Hepatocyte (in vitro differentiated cells): ENCODE data around the gene CENPP.

Source experiments
- EZH2 ChIP-seq: fragments of 200-600 bp; sonication (generic); IDR thresholded peaks from 2 replicates; pipeline ENCODE4 v1.6.1; 2016; ENCODE audit warnings: antibody characterized with exemption, mild to moderate bottlenecking, borderline replicate concordance
- TF ChIP-seq, protein P1 (sequence below): fragments of 200-600 bp; sonication (generic); IDR thresholded peaks from 2 replicates; pipeline ENCODE4 v1.5.1; 2016; ENCODE audit warnings: antibody characterized with exemption, mild to moderate bottlenecking; ENCODE audit not compliant: poor library complexity

DNA sequence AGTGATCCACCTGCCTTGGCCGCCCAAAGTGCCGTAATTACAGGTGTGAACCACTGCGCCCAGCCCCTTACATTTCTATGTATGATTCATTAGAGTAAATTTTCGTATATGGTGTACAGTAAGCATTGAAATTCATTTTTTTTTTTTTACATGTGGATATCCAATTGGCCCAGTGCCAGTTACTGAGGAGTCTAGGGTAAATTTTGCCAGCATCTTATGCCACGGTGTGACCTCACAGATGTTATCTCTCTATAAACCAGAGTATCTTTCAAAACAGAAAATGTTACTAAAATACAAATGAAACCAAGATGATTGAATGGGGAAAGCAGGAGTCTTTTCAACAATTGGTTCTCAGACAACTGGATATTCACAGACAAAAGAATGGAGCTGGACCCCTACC is 279.5 kb downstream of the CENPP start:
- TF ChIP-seq, protein P1, sequence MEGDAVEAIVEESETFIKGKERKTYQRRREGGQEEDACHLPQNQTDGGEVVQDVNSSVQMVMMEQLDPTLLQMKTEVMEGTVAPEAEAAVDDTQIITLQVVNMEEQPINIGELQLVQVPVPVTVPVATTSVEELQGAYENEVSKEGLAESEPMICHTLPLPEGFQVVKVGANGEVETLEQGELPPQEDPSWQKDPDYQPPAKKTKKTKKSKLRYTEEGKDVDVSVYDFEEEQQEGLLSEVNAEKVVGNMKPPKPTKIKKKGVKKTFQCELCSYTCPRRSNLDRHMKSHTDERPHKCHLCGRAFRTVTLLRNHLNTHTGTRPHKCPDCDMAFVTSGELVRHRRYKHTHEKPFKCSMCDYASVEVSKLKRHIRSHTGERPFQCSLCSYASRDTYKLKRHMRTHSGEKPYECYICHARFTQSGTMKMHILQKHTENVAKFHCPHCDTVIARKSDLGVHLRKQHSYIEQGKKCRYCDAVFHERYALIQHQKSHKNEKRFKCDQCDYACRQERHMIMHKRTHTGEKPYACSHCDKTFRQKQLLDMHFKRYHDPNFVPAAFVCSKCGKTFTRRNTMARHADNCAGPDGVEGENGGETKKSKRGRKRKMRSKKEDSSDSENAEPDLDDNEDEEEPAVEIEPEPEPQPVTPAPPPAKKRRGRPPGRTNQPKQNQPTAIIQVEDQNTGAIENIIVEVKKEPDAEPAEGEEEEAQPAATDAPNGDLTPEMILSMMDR = no peak
- no peak for TF ChIP-seq EZH2
